GM23338 (cell line): ENCODE results near the gene PTPN5.

Source experiments
- CTCF ChIP-seq, 2 experiments: fragments of 200-600 bp in 1 of 2; sonication (generic) in 1 of 2; conservative IDR thresholded peaks; 2 replicates each; pipeline versions ENCODE4 v1.5.1 to v1.6.1; 2016 to 2017; ENCODE audit warnings: antibody characterized with exemption in 2 of 2, low read depth in 2 of 2, mild to moderate bottlenecking in 2 of 2, moderate library complexity in 1 of 2
- ETS1 ChIP-seq: IDR thresholded peaks from 2 replicates; pipeline ENCODE4 v1.6.1; 2016; ENCODE audit warnings: antibody characterized with exemption
- EZH2 ChIP-seq: fragments of 200-600 bp; sonication (generic); IDR thresholded peaks from one replicate; pipeline ENCODE4 v1.8.0; 2017; ENCODE audit warnings: antibody characterized with exemption, mild to moderate bottlenecking, low read depth; ENCODE audit not compliant: unreplicated experiment
- EZH2phosphoT487 ChIP-seq: fragments of 200-600 bp; sonication (generic); IDR thresholded peaks from one replicate; pipeline ENCODE4 v1.8.1; 2018; ENCODE audit warnings: antibody characterized with exemption; ENCODE audit not compliant: unreplicated experiment
- JUNB ChIP-seq: IDR thresholded peaks from one replicate; pipeline ENCODE4 v1.6.1; 2016; ENCODE audit warnings: antibody characterized with exemption; ENCODE audit not compliant: unreplicated experiment
- POLR2AphosphoS5 ChIP-seq: IDR thresholded peaks from 2 replicates; pipeline ENCODE4 v1.6.1; 2016; ENCODE audit warnings: antibody characterized with exemption, low read depth
- STAT1 ChIP-seq: IDR thresholded peaks from one replicate; pipeline ENCODE4 v1.6.1; 2016; ENCODE audit warnings: antibody characterized with exemption; ENCODE audit not compliant: unreplicated experiment
- ZNF331 ChIP-seq: fragments of 250-450 bp; sonication (Bioruptor Pico); IDR thresholded peaks from 2 replicates; pipeline ENCODE4 v1.5.0; 2020; ENCODE audit warnings: low read depth, mild to moderate bottlenecking, moderate library complexity
- TF ChIP-seq, protein P1 (sequence below): IDR thresholded peaks from one replicate; pipeline ENCODE4 v1.6.1; 2018; ENCODE audit warnings: antibody characterized with exemption; ENCODE audit not compliant: unreplicated experiment

GRCh38 chr11:18754308-18754707 lies 37.3 kb downstream of the PTPN5 start:
- TF ChIP-seq CTCF (conservative IDR thresholded peaks at IDR 0.05; ENCODE audit: low read depth in 2 of 2) (no peak), EZH2phosphoT487 (no peak), STAT1 (no peak), POLR2AphosphoS5 (no peak), JUNB (no peak), EZH2 (no peak), ETS1 (no peak), ZNF331 (no peak)
- TF ChIP-seq, protein P1, sequence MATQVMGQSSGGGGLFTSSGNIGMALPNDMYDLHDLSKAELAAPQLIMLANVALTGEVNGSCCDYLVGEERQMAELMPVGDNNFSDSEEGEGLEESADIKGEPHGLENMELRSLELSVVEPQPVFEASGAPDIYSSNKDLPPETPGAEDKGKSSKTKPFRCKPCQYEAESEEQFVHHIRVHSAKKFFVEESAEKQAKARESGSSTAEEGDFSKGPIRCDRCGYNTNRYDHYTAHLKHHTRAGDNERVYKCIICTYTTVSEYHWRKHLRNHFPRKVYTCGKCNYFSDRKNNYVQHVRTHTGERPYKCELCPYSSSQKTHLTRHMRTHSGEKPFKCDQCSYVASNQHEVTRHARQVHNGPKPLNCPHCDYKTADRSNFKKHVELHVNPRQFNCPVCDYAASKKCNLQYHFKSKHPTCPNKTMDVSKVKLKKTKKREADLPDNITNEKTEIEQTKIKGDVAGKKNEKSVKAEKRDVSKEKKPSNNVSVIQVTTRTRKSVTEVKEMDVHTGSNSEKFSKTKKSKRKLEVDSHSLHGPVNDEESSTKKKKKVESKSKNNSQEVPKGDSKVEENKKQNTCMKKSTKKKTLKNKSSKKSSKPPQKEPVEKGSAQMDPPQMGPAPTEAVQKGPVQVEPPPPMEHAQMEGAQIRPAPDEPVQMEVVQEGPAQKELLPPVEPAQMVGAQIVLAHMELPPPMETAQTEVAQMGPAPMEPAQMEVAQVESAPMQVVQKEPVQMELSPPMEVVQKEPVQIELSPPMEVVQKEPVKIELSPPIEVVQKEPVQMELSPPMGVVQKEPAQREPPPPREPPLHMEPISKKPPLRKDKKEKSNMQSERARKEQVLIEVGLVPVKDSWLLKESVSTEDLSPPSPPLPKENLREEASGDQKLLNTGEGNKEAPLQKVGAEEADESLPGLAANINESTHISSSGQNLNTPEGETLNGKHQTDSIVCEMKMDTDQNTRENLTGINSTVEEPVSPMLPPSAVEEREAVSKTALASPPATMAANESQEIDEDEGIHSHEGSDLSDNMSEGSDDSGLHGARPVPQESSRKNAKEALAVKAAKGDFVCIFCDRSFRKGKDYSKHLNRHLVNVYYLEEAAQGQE, result no peak
